Measurements from ENCODE around the gene ARID5B. TPM values are rescaled to one million over a fixed set of nuclear protein-coding genes. Genes with fewer than 3 reads are reported as not detected.
A peak's percentile ranks its signal among the peaks of the same experiment; 100 is the strongest.

The ARID5B gene
- total and polyA plus RNA-seq, 2 donors (not counting 1 experiment from before 2014, with no cell fraction given): 22.4 to 237 TPM

DNA sequence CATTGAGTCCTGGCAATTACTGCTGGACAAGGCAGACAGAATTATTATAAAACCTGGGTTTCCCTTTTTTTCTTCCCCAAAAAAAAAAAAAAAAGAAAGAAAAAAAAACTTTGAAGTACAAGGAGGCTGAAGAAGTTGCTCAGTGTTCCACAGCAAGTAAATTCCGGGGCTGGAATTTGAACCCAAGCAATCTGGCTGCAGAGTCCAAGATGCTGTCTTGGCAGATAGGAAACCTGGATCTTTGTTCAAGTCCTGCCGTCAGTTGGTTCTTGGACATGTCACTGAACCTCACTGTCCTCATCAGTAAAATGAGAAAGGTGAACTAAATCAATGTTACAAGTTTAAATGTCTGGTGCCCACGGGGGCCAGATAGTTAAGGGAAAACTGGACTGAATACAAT lies 35.3 kb downstream of the ARID5B start:
- POLR2A ChIA-PET: no interaction called here
- CTCF ChIA-PET: interaction anchor here (1.1 to 2.0 kb wide), 4 partner anchors 13 to 328 kb away, joined by 3 to 7 read pairs (median 3); no protein-coding TSS in a partner anchor
- DNase-seq (no peak), ATAC-seq (ENCODE audit: low read depth) (no peak)
- H3K4me3 ChIP-seq (ENCODE audit: control extremely low read depth in 1 of 5, extremely low read depth in 1 of 5, insufficient read depth in 1 of 5, low read depth in 2 of 5, low read length in 4 of 5): no peak overlapping the region
- peaks cover 5 to 34% of the 10 kb centered on the region in 2 experiments for H3K36me3 ChIP-seq (replicated peaks in 1 of 2; ENCODE audit: control extremely low read depth in 1 of 2, control insufficient read depth in 1 of 2, extremely low read depth in 1 of 2, insufficient read depth in 2 of 2, low read length in 1 of 2)
- H3K27me3 Mint-ChIP-seq: no peaks in the 10 kb centered on the region
- 100% methylated on average over 1 of the region's 3 CpGs for WGBS (ENCODE audit: insufficient coverage)
- H3K27me3 ChIP-seq (replicated peaks in 1 of 4; ENCODE audit: control extremely low read depth in 1 of 4, control insufficient read depth in 3 of 4, insufficient read depth in 4 of 4, low read length in 3 of 4): no peaks in the 10 kb centered on the region
- TF ChIP-seq, protein P1, sequence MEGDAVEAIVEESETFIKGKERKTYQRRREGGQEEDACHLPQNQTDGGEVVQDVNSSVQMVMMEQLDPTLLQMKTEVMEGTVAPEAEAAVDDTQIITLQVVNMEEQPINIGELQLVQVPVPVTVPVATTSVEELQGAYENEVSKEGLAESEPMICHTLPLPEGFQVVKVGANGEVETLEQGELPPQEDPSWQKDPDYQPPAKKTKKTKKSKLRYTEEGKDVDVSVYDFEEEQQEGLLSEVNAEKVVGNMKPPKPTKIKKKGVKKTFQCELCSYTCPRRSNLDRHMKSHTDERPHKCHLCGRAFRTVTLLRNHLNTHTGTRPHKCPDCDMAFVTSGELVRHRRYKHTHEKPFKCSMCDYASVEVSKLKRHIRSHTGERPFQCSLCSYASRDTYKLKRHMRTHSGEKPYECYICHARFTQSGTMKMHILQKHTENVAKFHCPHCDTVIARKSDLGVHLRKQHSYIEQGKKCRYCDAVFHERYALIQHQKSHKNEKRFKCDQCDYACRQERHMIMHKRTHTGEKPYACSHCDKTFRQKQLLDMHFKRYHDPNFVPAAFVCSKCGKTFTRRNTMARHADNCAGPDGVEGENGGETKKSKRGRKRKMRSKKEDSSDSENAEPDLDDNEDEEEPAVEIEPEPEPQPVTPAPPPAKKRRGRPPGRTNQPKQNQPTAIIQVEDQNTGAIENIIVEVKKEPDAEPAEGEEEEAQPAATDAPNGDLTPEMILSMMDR (IDR thresholded peaks at IDR 0.05): no peak
- TF ChIP-seq EZH2 (IDR thresholded peaks at IDR 0.05; ENCODE audit: borderline replicate concordance, insufficient read depth, low read depth, low read length, poor library complexity, severe bottlenecking): no peak
- H3K9me3 Mint-ChIP-seq (ENCODE audit: insufficient read depth): peaks cover 3% of the 10 kb centered on the region
- H3K79me2 ChIP-seq (ENCODE audit: control insufficient read depth, insufficient read depth, low read length): peaks cover 96% of the 10 kb centered on the region
- peak overlapping the region; percentile 12 for H3K4me3 Mint-ChIP-seq
- peaks cover 81% of the 10 kb centered on the region for H3K4me1 Mint-ChIP-seq
- no peak overlapping the region for H2AFZ ChIP-seq (ENCODE audit: insufficient read depth, low read depth, low read length, poor library complexity, severe bottlenecking)
- H4K20me1 ChIP-seq (ENCODE audit: control insufficient read depth, insufficient read depth, low read length, poor library complexity, severe bottlenecking): no peaks in the 10 kb centered on the region
- peak overlapping the region; percentile 84 for H3K27ac Mint-ChIP-seq
- H3K27ac ChIP-seq (ENCODE audit: low read length in 2 of 2): peak overlapping the region; percentile 63 to 92
- intact Hi-C loops (cut with micrococcal nuclease): no loop called here
- H3K9me3 ChIP-seq (ENCODE audit: control extremely low read depth in 1 of 3, control insufficient read depth in 2 of 3, insufficient read depth in 1 of 3, low read length in 2 of 3): no peaks in the 10 kb centered on the region
- peaks cover 59 to 76% of the 10 kb centered on the region in 2 donors for H3K4me1 ChIP-seq (ENCODE audit: control insufficient read depth in 2 of 2, insufficient read depth in 2 of 2, low read length in 2 of 2)
- H3K9ac ChIP-seq (ENCODE audit: low read length): no peak overlapping the region
- H3K4me2 ChIP-seq (replicated peaks; ENCODE audit: low read depth, low read length, poor library complexity, severe bottlenecking): peak overlapping the region; percentile 46

GRCh38 chr10:61937631-61938351 lies 36.3 kb downstream of the ARID5B start:
- Histone ChIP-seq H3K79me2 (ENCODE audit: control insufficient read depth, insufficient read depth, low read length) (peaks cover 96% of the 10 kb centered on the region), H3K4me1 (ENCODE audit: control insufficient read depth in 2 of 2, insufficient read depth in 2 of 2, low read length in 2 of 2) (peaks cover 61 to 76% of the 10 kb centered on the region in 2 donors), H3K4me3 (ENCODE audit: control extremely low read depth in 1 of 5, extremely low read depth in 1 of 5, insufficient read depth in 1 of 5, low read depth in 2 of 5, low read length in 4 of 5) (no peak overlapping the region), H3K9me3 (ENCODE audit: control extremely low read depth in 1 of 3, control insufficient read depth in 2 of 3, insufficient read depth in 1 of 3, low read length in 2 of 3) (no peaks in the 10 kb centered on the region), H3K36me3 (replicated peaks in 1 of 2; ENCODE audit: control extremely low read depth in 1 of 2, control insufficient read depth in 1 of 2, extremely low read depth in 1 of 2, insufficient read depth in 2 of 2, low read length in 1 of 2) (peaks cover 1 to 29% of the 10 kb centered on the region in 2 experiments), H3K9ac (ENCODE audit: low read length) (no peak overlapping the region), H2AFZ (ENCODE audit: insufficient read depth, low read depth, low read length, poor library complexity, severe bottlenecking) (no peak overlapping the region), H3K27me3 (replicated peaks in 1 of 4; ENCODE audit: control extremely low read depth in 1 of 4, control insufficient read depth in 3 of 4, insufficient read depth in 4 of 4, low read length in 3 of 4) (no peaks in the 10 kb centered on the region), H3K27ac (ENCODE audit: low read length in 2 of 2) (peak overlapping the region; percentile 63 to 92), H4K20me1 (ENCODE audit: control insufficient read depth, insufficient read depth, low read length, poor library complexity, severe bottlenecking) (no peaks in the 10 kb centered on the region), H3K4me2 (replicated peaks; ENCODE audit: low read depth, low read length, poor library complexity, severe bottlenecking) (peak overlapping the region; percentile 46)
- Mint-ChIP-seq H3K9me3 (ENCODE audit: insufficient read depth) (peaks cover 3% of the 10 kb centered on the region), H3K27me3 (no peaks in the 10 kb centered on the region), H3K4me1 (peaks cover 82% of the 10 kb centered on the region), H3K27ac (peak overlapping the region; percentile 84), H3K4me3 (peak overlapping the region; percentile 62)
- intact Hi-C loops (cut with micrococcal nuclease): no loop called here
- TF ChIP-seq, protein P1 (IDR thresholded peaks at IDR 0.05): no peak
- no peak for TF ChIP-seq EZH2 (IDR thresholded peaks at IDR 0.05; ENCODE audit: borderline replicate concordance, insufficient read depth, low read depth, low read length, poor library complexity, severe bottlenecking)
- no peak for ATAC-seq (ENCODE audit: low read depth)
- ChIA-PET POLR2A (interaction anchor here (0.6 to 0.8 kb wide), 2 partner anchors 8 to 37 kb away, joined by 3 read pairs; no protein-coding TSS in a partner anchor), CTCF (interaction anchor here (1.0 to 2.0 kb wide), 7 partner anchors 13 to 327 kb away, joined by 3 to 7 read pairs (median 3); no protein-coding TSS in a partner anchor)
- WGBS (ENCODE audit: insufficient coverage): no CpG with 5 or more reads among the region's 1 CpG
- no peak for DNase-seq

Data from B cell (primary cell).